HepG2 (cell line): ENCODE data around the gene COA7. TPM values are rescaled to one million over a fixed set of nuclear protein-coding genes. Genes with fewer than 3 reads are reported as not detected.
A peak's percentile ranks its signal among the peaks of the same experiment; 100 is the strongest.

ENCODE experiments used
- ATM ChIP-seq: fragments of 450-650 bp; IDR thresholded peaks from 2 replicates; pipeline ENCODE4 v1.7.1; 2017; ENCODE audit warnings: mild to moderate bottlenecking, borderline replicate concordance
- ATRX ChIP-seq: sonication (generic); formaldehyde crosslinking; IDR thresholded peaks from 2 replicates; pipeline ENCODE4 v1.4.0; 2020; ENCODE audit warnings: missing genetic modification reagents, borderline replicate concordance
- BORCS8-MEF2B ChIP-seq: sonication (generic); formaldehyde crosslinking; IDR thresholded peaks from 2 replicates; pipeline ENCODE4 v1.8.0; 2022; ENCODE audit warnings: mild to moderate bottlenecking, missing genetic modification reagents
- BRCA1 ChIP-seq: sonication (generic); formaldehyde crosslinking; IDR thresholded peaks from 2 replicates; pipeline ENCODE4 v1.4.0; 2020; ENCODE audit warnings: missing genetic modification reagents
- FOXA3 ChIP-seq: IDR thresholded peaks from 2 replicates; pipeline ENCODE4 v1.6.1; 2016; ENCODE audit warnings: missing genetic modification reagents, missing compliant biosample characterization
- GPN1 ChIP-seq: sonication (generic); formaldehyde crosslinking; IDR thresholded peaks from 2 replicates; pipeline ENCODE4 v1.5.1; 2020; ENCODE audit warnings: missing genetic modification reagents, borderline replicate concordance
- ISL2 ChIP-seq: sonication (generic); formaldehyde crosslinking; IDR thresholded peaks from 2 replicates; pipeline ENCODE4 v1.5.0; 2020; ENCODE audit warnings: missing genetic modification reagents
- MXI1 ChIP-seq: IDR thresholded peaks from 3 replicates; pipeline ENCODE4 v1.6.1; 2012; ENCODE audit warnings: low read depth, low read length, inconsistent platforms, borderline replicate concordance
- POGZ ChIP-seq: sonication (generic); formaldehyde crosslinking; IDR thresholded peaks from 2 replicates; pipeline ENCODE4 v1.4.0; 2020; ENCODE audit warnings: mild to moderate bottlenecking, missing genetic modification reagents
- PPARG ChIP-seq: conservative IDR thresholded peaks from 2 replicates; pipeline ENCODE4 v1.6.1; 2016; ENCODE audit warnings: missing biosample characterization, missing genetic modification reagents
- SATB2 ChIP-seq: sonication (generic); formaldehyde crosslinking; IDR thresholded peaks from 2 replicates; pipeline ENCODE4 v1.5.0; 2020; ENCODE audit warnings: missing genetic modification reagents
- SMC3 ChIP-seq: IDR thresholded peaks from 2 replicates; pipeline ENCODE4 v1.6.1; 2011; ENCODE audit warnings: low read length, improper control_type of control experiment
- ZMYM3 ChIP-seq: sonication (generic); formaldehyde crosslinking; IDR thresholded peaks from 2 replicates; pipeline ENCODE4 v1.5.1; 2020; ENCODE audit warnings: mild to moderate bottlenecking, missing genetic modification reagents
- ZNF207 ChIP-seq: fragments of 450-650 bp; IDR thresholded peaks from 2 replicates; pipeline ENCODE4 v1.6.1; 2016; ENCODE audit warnings: antibody characterized with exemption, borderline replicate concordance
- ZNF747 ChIP-seq: sonication (generic); formaldehyde crosslinking; IDR thresholded peaks from 2 replicates; pipeline ENCODE4 v1.8.1; 2023; ENCODE audit warnings: missing genetic modification reagents, mild to moderate bottlenecking, borderline replicate concordance
- ZNF781 ChIP-seq: sonication (generic); formaldehyde crosslinking; IDR thresholded peaks from 2 replicates; pipeline ENCODE4 v1.5.1; 2020; ENCODE audit warnings: borderline replicate concordance, mild to moderate bottlenecking, missing genetic modification reagents; ENCODE audit errors: not compliant biosample characterization
- ZSCAN21 ChIP-seq: sonication (generic); formaldehyde crosslinking; IDR thresholded peaks from 2 replicates; pipeline ENCODE4 v1.8.0; 2022; ENCODE audit warnings: mild to moderate bottlenecking, missing genetic modification reagents, moderate library complexity, borderline replicate concordance
- polyA plus RNA-seq, 8 experiments: library from polyadenylated mRNA; depleted of rRNA in 3 of 8; stranded (reverse) in 7 of 8; unstranded in 1 of 8; fragments of >200 nt; fragmentation: Illumina TruSeq in 4 of 8; extraction: Trizol in 4 of 8; gene quantifications; 2 replicates each; pipeline versions ENCODE4 v1.2.1 to v1.2.3, GENCODE V29; 2011 to 2016; ENCODE audit warnings: low read depth in 4 of 8, missing spikeins in 1 of 8, mixed read lengths in 1 of 8; ENCODE audit not compliant: insufficient read depth in 1 of 8
- total RNA-seq, 5 experiments: library from RNA; depleted of rRNA; stranded (reverse); fragments of >200 nt; fragmentation: Illumina TruSeq; extraction: Trizol; gene quantifications; 2 replicates each; pipeline ENCODE4 v1.2.3, GENCODE V29; 2016; ENCODE audit warnings: low read depth in 1 of 5
- TF ChIP-seq, protein P1 (sequence below): sonication (generic); formaldehyde crosslinking; IDR thresholded peaks from one replicate; pipeline ENCODE4 v1.5.1; 2020; ENCODE audit warnings: mild to moderate bottlenecking, missing genetic modification reagents; ENCODE audit errors: not compliant biosample characterization
- TF ChIP-seq, protein P2 (sequence below): sonication (generic); formaldehyde crosslinking; IDR thresholded peaks from 2 replicates; pipeline ENCODE4 v1.4.0; 2020; ENCODE audit warnings: mild to moderate bottlenecking, missing genetic modification reagents

The COA7 gene
- total and polyA plus RNA-seq, 2 of the 13 experiments (the other 11 are each of a cell fraction or from before 2014, with no cell fraction given), result 12.3 to 30.4 TPM

DNA sequence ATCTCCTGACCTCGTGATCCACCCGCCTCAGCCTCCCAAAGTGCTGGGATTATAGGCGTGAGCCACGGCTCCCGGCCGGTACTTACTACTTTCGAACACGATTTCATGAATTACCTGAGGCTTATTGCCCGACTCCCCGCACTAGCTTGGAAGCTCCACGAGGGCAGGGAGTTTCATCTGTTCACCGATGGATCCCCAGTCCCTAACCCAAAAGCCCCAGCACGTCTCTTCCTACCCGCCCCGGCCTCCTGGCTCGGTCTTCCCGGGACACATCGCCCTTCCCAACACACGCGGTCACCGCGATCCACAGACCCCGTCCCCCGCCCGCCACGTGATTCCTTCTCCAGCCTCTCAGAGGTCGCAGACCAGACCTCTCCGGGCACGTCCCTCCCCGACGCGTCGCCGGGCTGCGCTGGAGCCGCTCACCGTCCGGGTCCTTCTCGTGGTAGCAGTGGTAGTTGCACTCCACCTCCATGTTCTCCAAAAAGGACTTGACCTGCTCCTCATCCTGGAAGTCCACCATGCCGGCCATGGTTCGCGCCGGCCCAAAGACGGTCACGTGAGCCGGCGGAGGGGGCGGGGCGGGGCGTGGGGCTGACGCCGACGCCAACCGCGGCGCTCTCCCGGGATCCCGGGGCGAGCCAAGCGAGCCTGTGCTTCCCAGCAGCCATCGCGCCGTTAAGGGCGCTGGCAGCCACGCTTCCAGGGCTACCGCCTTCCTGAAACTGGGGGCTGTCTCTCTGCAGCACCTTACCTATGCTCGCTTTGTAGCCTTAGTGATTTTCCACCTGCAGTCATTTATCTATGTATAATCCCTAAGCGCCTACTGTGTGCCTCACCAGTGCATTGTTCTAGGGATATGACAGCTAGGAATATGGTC is at the start of gene COA7 (continued):
- TF ChIP-seq, protein P1, sequence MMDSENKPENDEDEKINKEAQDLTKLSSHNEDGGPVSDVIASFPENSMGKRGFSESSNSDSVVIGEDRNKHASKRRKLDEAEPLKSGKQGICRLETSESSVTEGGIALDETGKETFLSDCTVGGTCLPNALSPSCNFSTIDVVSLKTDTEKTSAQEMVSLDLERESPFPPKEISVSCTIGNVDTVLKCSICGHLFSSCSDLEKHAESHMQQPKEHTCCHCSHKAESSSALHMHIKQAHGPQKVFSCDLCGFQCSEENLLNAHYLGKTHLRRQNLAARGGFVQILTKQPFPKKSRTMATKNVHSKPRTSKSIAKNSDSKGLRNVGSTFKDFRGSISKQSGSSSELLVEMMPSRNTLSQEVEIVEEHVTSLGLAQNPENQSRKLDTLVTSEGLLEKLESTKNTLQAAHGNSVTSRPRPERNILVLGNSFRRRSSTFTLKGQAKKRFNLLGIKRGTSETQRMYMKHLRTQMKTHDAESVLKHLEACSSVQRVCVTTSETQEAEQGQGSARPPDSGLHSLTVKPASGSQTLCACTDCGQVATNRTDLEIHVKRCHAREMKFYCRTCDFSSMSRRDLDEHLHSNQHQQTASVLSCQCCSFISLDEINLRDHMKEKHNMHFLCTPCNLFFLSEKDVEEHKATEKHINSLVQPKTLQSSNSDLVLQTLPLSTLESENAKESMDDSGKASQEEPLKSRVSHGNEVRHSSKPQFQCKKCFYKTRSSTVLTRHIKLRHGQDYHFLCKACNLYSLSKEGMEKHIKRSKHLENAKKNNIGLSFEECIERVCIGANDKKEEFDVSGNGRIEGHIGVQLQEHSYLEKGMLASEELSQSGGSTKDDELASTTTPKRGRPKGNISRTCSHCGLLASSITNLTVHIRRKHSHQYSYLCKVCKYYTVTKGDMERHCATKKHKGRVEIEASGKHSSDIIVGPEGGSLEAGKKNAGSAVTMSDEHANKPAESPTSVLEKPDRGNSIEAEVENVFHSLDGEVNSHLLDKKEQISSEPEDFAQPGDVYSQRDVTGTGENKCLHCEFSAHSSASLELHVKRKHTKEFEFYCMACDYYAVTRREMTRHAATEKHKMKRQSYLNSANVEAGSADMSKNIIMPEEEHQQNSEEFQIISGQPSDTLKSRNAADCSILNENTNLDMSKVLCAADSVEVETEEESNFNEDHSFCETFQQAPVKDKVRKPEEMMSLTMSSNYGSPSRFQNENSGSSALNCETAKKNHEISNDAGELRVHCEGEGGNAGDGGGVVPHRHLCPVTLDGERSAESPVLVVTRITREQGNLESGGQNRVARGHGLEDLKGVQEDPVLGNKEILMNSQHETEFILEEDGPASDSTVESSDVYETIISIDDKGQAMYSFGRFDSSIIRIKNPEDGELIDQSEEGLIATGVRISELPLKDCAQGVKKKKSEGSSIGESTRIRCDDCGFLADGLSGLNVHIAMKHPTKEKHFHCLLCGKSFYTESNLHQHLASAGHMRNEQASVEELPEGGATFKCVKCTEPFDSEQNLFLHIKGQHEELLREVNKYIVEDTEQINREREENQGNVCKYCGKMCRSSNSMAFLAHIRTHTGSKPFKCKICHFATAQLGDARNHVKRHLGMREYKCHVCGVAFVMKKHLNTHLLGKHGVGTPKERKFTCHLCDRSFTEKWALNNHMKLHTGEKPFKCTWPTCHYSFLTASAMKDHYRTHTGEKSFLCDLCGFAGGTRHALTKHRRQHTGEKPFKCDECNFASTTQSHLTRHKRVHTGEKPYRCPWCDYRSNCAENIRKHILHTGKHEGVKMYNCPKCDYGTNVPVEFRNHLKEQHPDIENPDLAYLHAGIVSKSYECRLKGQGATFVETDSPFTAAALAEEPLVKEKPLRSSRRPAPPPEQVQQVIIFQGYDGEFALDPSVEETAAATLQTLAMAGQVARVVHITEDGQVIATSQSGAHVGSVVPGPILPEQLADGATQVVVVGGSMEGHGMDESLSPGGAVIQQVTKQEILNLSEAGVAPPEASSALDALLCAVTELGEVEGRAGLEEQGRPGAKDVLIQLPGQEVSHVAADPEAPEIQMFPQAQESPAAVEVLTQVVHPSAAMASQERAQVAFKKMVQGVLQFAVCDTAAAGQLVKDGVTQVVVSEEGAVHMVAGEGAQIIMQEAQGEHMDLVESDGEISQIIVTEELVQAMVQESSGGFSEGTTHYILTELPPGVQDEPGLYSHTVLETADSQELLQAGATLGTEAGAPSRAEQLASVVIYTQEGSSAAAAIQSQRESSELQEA (CRISPR knock-in tag), result peak; percentile 78
- no peak for TF ChIP-seq PPARG (CRISPR knock-in tag)
- peak; percentile 96 for TF ChIP-seq ZSCAN21 (CRISPR knock-in tag)
- TF ChIP-seq SATB2 (CRISPR knock-in tag), result peak; percentile 83; the same call in 1 of the 2 replicates
- no peak for TF ChIP-seq SMC3
- no peak for TF ChIP-seq ATRX (CRISPR knock-in tag)
- TF ChIP-seq ZNF207, result no peak
- TF ChIP-seq BORCS8-MEF2B (CRISPR knock-in tag), result peak; percentile 90
- TF ChIP-seq FOXA3 (CRISPR knock-in tag), result peak; percentile 26
- TF ChIP-seq ZMYM3 (CRISPR knock-in tag), result no peak; the same call in 1 of the 2 replicates
- peak; percentile 93 for TF ChIP-seq ZNF747 (CRISPR knock-in tag)
- TF ChIP-seq ISL2 (CRISPR knock-in tag), result no peak
- TF ChIP-seq POGZ (CRISPR knock-in tag), result peak; percentile 64
- TF ChIP-seq ZNF781, result peak; percentile 96
- peak; percentile 76; the same call in 1 of the 2 replicates for TF ChIP-seq BRCA1 (CRISPR knock-in tag)
- TF ChIP-seq, protein P2, sequence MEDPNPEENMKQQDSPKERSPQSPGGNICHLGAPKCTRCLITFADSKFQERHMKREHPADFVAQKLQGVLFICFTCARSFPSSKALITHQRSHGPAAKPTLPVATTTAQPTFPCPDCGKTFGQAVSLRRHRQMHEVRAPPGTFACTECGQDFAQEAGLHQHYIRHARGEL (CRISPR knock-in tag), result peak; percentile 48; the same call in 1 of the 2 replicates
- no peak for TF ChIP-seq ATM
- 0 out of 2 replicates have a peak, but pooled peaks have one; percentile 23 for TF ChIP-seq GPN1
- TF ChIP-seq MXI1, result peak; percentile 10; the same call in 1 of the 3 replicates
